A549 (cell line): ENCODE measurements around the gene ZNF423.

ENCODE experiments used
- CEBPB ChIP-seq, 2 experiments: fragments of >200 bp in 1 of 2; sonication (Bioruptor Twin) in 1 of 2; formaldehyde crosslinking in 1 of 2; IDR thresholded peaks; 2 replicates each; pipeline ENCODE4 v1.6.1; 2012 to 2016
- ESRRA ChIP-seq: fragments of 150-350 bp; IDR thresholded peaks from 2 replicates; pipeline ENCODE4 v1.6.1; 2014; ENCODE audit warnings: mild to moderate bottlenecking, low read length, borderline replicate concordance
- NR3C1 ChIP-seq: fragments of >200 bp; sonication (Bioruptor Twin); formaldehyde crosslinking; IDR thresholded peaks from 3 replicates; pipeline ENCODE4 v1.6.1; 2017
- TF ChIP-seq, protein P1 (sequence below): fragments of 200-600 bp; sonication (generic); IDR thresholded peaks from 2 replicates; pipeline ENCODE4 v1.6.1; 2016; ENCODE audit warnings: antibody characterized with exemption, mild to moderate bottlenecking, moderate library complexity
- TF ChIP-seq, protein P2 (sequence below): fragments of >200 bp; sonication (Bioruptor Twin); formaldehyde crosslinking; IDR thresholded peaks from 3 replicates; pipeline ENCODE4 v1.5.1; 2016
- TF ChIP-seq, protein P3 (sequence below): IDR thresholded peaks from 2 replicates; pipeline ENCODE4 v1.6.1; 2012

DNA sequence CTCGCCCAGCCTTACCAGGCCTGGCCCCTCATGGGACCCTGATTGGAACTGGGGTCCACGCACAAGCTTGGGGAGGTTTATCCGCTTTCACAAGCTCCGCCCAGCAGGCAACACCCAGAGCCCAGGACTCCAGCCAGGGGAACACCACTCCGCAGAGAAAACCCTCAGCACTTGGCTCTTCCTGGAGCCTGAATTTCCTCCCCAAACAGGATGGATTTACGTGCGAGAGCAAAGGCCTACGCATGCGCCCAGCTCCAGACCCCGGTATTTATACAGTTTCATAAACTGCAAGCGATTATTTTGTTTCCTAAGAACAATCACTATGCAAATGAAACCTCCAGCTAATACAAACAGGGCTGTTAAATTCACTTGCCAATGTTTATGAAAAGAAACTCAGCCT is 22.8 kb downstream of the ZNF423 start:
- TF ChIP-seq, protein P1, sequence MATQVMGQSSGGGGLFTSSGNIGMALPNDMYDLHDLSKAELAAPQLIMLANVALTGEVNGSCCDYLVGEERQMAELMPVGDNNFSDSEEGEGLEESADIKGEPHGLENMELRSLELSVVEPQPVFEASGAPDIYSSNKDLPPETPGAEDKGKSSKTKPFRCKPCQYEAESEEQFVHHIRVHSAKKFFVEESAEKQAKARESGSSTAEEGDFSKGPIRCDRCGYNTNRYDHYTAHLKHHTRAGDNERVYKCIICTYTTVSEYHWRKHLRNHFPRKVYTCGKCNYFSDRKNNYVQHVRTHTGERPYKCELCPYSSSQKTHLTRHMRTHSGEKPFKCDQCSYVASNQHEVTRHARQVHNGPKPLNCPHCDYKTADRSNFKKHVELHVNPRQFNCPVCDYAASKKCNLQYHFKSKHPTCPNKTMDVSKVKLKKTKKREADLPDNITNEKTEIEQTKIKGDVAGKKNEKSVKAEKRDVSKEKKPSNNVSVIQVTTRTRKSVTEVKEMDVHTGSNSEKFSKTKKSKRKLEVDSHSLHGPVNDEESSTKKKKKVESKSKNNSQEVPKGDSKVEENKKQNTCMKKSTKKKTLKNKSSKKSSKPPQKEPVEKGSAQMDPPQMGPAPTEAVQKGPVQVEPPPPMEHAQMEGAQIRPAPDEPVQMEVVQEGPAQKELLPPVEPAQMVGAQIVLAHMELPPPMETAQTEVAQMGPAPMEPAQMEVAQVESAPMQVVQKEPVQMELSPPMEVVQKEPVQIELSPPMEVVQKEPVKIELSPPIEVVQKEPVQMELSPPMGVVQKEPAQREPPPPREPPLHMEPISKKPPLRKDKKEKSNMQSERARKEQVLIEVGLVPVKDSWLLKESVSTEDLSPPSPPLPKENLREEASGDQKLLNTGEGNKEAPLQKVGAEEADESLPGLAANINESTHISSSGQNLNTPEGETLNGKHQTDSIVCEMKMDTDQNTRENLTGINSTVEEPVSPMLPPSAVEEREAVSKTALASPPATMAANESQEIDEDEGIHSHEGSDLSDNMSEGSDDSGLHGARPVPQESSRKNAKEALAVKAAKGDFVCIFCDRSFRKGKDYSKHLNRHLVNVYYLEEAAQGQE = no peak
- TF ChIP-seq, protein P2, sequence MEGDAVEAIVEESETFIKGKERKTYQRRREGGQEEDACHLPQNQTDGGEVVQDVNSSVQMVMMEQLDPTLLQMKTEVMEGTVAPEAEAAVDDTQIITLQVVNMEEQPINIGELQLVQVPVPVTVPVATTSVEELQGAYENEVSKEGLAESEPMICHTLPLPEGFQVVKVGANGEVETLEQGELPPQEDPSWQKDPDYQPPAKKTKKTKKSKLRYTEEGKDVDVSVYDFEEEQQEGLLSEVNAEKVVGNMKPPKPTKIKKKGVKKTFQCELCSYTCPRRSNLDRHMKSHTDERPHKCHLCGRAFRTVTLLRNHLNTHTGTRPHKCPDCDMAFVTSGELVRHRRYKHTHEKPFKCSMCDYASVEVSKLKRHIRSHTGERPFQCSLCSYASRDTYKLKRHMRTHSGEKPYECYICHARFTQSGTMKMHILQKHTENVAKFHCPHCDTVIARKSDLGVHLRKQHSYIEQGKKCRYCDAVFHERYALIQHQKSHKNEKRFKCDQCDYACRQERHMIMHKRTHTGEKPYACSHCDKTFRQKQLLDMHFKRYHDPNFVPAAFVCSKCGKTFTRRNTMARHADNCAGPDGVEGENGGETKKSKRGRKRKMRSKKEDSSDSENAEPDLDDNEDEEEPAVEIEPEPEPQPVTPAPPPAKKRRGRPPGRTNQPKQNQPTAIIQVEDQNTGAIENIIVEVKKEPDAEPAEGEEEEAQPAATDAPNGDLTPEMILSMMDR = no peak
- TF ChIP-seq, protein P3, sequence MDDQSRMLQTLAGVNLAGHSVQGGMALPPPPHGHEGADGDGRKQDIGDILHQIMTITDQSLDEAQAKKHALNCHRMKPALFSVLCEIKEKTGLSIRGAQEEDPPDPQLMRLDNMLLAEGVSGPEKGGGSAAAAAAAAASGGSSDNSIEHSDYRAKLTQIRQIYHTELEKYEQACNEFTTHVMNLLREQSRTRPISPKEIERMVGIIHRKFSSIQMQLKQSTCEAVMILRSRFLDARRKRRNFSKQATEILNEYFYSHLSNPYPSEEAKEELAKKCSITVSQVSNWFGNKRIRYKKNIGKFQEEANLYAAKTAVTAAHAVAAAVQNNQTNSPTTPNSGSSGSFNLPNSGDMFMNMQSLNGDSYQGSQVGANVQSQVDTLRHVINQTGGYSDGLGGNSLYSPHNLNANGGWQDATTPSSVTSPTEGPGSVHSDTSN = no peak
- TF ChIP-seq CEBPB (IDR thresholded peaks at IDR 0.05) (no peak), NR3C1 (no peak), ESRRA (no peak)
